Stimulated activated CD8-positive, alpha-beta memory T cell treated with anti-CD3 and anti-CD28 coated beads, Interleukin-4, amount 100 ng/mL, for 48 hours (primary cell): ENCODE data around the gene GBP2.
A peak's percentile ranks its signal among the peaks of the same experiment; 100 is the strongest.
"Not testable (repeated sequence)": the region's sequence is repeated elsewhere in the genome, so short reads cannot be mapped to it uniquely, and the experiment has no call there.

Experiments used
- DNase-seq: peaks from one replicate; pipeline ENCODE4 v3.0.0-alpha.2; 2020

Gene GBP2

GRCh38 chr1:89125913-89126580, at the start of gene GBP2:
GBP2 (minus strand) TSS chr1:89126114; CDS start chr1:89121966, 4,148 bp downstream.
- peak; percentile 43 for DNase-seq

GRCh38 chr1:89174491-89174890, 48.6 kb upstream of the GBP2 start:
- no peak for DNase-seq

GRCh38 chr1:89172468-89173143, 46.7 kb upstream of the GBP2 start:
- DNase-seq: no peak

- DNase-seq: no peak
These were observed 45.1 kb upstream of the GBP2 start for GRCh38 chr1:89171067-89171438.

- DNase-seq: no peak
These were observed 44.5 kb upstream of the GBP2 start for GRCh38 chr1:89170170-89171066.

GRCh38 chr1:89169166-89169565, 43.3 kb upstream of the GBP2 start:
- DNase-seq: no peak

- no peak for DNase-seq
These were observed 41.8 kb upstream of the GBP2 start for GRCh38 chr1:89167590-89168230.

- no peak for DNase-seq
These were observed 40.8 kb upstream of the GBP2 start for GRCh38 chr1:89166705-89167104.

GRCh38 chr1:89165811-89166210, 39.9 kb upstream of the GBP2 start:
- DNase-seq: no peak

- DNase-seq: no peak
These were observed 25.1 kb upstream of the GBP2 start for GRCh38 chr1:89151047-89151446.

GRCh38 chr1:89149976-89150375, 24.1 kb upstream of the GBP2 start:
- no peak for DNase-seq

- DNase-seq: no peak
These were observed 23.3 kb upstream of the GBP2 start for GRCh38 chr1:89149229-89149628.

GRCh38 chr1:89147678-89148658, 22.1 kb upstream of the GBP2 start:
- DNase-seq: no peak

GRCh38 chr1:89146721-89147120, 20.8 kb upstream of the GBP2 start:
- no peak for DNase-seq

GRCh38 chr1:89143484-89143883, 17.6 kb upstream of the GBP2 start:
- DNase-seq: no peak

- no peak for DNase-seq
These were observed 16.2 kb upstream of the GBP2 start for GRCh38 chr1:89142160-89142559.

- DNase-seq: no peak
These were observed 7.8 kb upstream of the GBP2 start for GRCh38 chr1:89133747-89134146.

- no peak for DNase-seq
These were observed 4.8 kb upstream of the GBP2 start for GRCh38 chr1:89130716-89131115.

GRCh38 chr1:89129911-89130310, 4.0 kb upstream of the GBP2 start:
- DNase-seq: no peak

- DNase-seq: not testable (repeated sequence)
These were observed 2.1 kb upstream of the GBP2 start for GRCh38 chr1:89128003-89128458.

- DNase-seq: peak; percentile 85
These were observed 970 bp upstream of the GBP2 start for GRCh38 chr1:89126602-89127565.
